H1 (cell line): Measurements from ENCODE around the gene GATAD2B. TPM values are rescaled to one million over a fixed set of nuclear protein-coding genes. Genes with fewer than 3 reads are reported as not detected.

Experiments
- CTCF ChIA-PET: fragments of 300-600 bp; sonication (Branson Sonifier 250); formaldehyde crosslinking; loops from one replicate; lab custom pipeline; 2021; ENCODE audit not compliant: partially characterized antibody; lab: Charles Lee
- POLR2A ChIA-PET: fragments of 300-600 bp; sonication (Branson Sonifier 250); formaldehyde crosslinking; loops from one replicate; lab custom pipeline; 2021; ENCODE audit warnings: inconsistent platforms; ENCODE audit not compliant: partially characterized antibody; lab: Charles Lee
- DNase-seq, 2 experiments: peaks; one replicate each; pipeline versions ENCODE4 v3.0.0 to v3.0.0-alpha.2; 2010 to 2022; ENCODE audit warnings: low spot score in 2 of 2, low read depth in 1 of 2, mixed read lengths in 1 of 2
- FAIRE-seq: peaks from 2 replicates; lab custom pipeline; 2011; peaks lifted over from hg19 to GRCh38; lab: Jason Lieb, UNC
- H2AFZ ChIP-seq: 2 replicates; pipeline ENCODE4 v1.8.1; 2012; ENCODE audit warnings: low read length, inconsistent platforms
- H2AK5ac ChIP-seq: 2 replicates; pipeline ENCODE4 v1.6.1; 2013; ENCODE audit warnings: low read depth, low read length
- H2BK120ac ChIP-seq: replicated peaks from 2 replicates; pipeline ENCODE3; 2013; ENCODE audit warnings: low read depth, low read length, inconsistent platforms
- H2BK12ac ChIP-seq: 2 replicates; pipeline ENCODE4 v1.6.1; 2013; ENCODE audit warnings: low read depth, low read length
- H2BK15ac ChIP-seq: 2 replicates; pipeline ENCODE4 v1.6.1; 2013; ENCODE audit warnings: low read length
- H2BK20ac ChIP-seq: 2 replicates; pipeline ENCODE4 v1.6.1; 2013; ENCODE audit warnings: low read length
- H2BK5ac ChIP-seq: 2 replicates; pipeline ENCODE4 v1.6.1; 2013; ENCODE audit warnings: low read depth, low read length
- H3K14ac ChIP-seq: 2 replicates; pipeline ENCODE4 v1.6.1; 2013; ENCODE audit warnings: inconsistent platforms; ENCODE audit not compliant: insufficient read length
- H3K18ac ChIP-seq: 2 replicates; pipeline ENCODE4 v1.6.1; 2013; ENCODE audit warnings: low read length; ENCODE audit errors: extremely low read depth
- H3K23ac ChIP-seq: 2 replicates; pipeline ENCODE4 v1.6.1; 2013; ENCODE audit warnings: inconsistent platforms; ENCODE audit not compliant: insufficient read length
- H3K23me2 ChIP-seq: 2 replicates; pipeline ENCODE4 v1.6.1; 2013; ENCODE audit warnings: low read depth, low read length
- H3K27ac ChIP-seq: 2 replicates; pipeline ENCODE4 v1.6.1; 2011; ENCODE audit warnings: low read depth, low read length, inconsistent platforms
- H3K27me3 ChIP-seq, 4 experiments: replicated peaks in 1 of 4; 1 replicate in 1 of 4; 2 replicates in 3 of 4; pipeline versions ENCODE4 v1.6.1 to v1.8.1; 2011 to 2013; ENCODE audit warnings: low read length in 3 of 4, mild to moderate bottlenecking in 3 of 4, inconsistent platforms in 2 of 4, mixed read lengths in 2 of 4, moderate library complexity in 1 of 4; ENCODE audit not compliant: control insufficient read depth in 3 of 4, insufficient read depth in 3 of 4; ENCODE audit errors: extremely low read depth in 1 of 4
- H3K36me3 ChIP-seq, 4 experiments: 2 replicates each; pipeline versions ENCODE4 v1.6.1 to v1.8.1; 2011 to 2013; ENCODE audit warnings: mild to moderate bottlenecking in 4 of 4, low read length in 3 of 4, moderate library complexity in 2 of 4, control low read depth in 1 of 4, inconsistent platforms in 1 of 4; ENCODE audit not compliant: insufficient read depth in 4 of 4, control insufficient read depth in 2 of 4
- H3K4ac ChIP-seq: replicated peaks from 2 replicates; pipeline ENCODE3; 2013; ENCODE audit warnings: low read length, low read depth, mixed read lengths, inconsistent platforms; ENCODE audit not compliant: insufficient read length
- H3K4me1 ChIP-seq, 4 experiments: replicated peaks in 1 of 4; 1 replicate in 1 of 4; 2 replicates in 3 of 4; pipeline versions ENCODE4 v1.6.1 to v1.8.1; 2011 to 2013; ENCODE audit warnings: low read length in 3 of 4, inconsistent platforms in 2 of 4, mixed read lengths in 1 of 4; ENCODE audit not compliant: insufficient read depth in 4 of 4, control insufficient read depth in 3 of 4
- H3K4me2 ChIP-seq, 2 experiments: 2 replicates each; pipeline versions ENCODE4 v1.6.1 to v1.8.1; 2011 to 2013; ENCODE audit warnings: low read depth in 2 of 2, low read length in 2 of 2, control low read depth in 1 of 2, inconsistent platforms in 1 of 2, mild to moderate bottlenecking in 1 of 2; ENCODE audit not compliant: insufficient read depth in 1 of 2
- H3K4me3 ChIP-seq, 4 experiments: fragments of 200-600, 300-600 bp in 1 of 4; sonication (generic), shearing (Covaris generic), sonication (Bioruptor Twin) in 1 of 4; 2 replicates each; pipeline versions ENCODE4 v1.5.1 to v1.8.1; 2011 to 2016; ENCODE audit warnings: low read length in 4 of 4, low read depth in 3 of 4, control low read depth in 2 of 4, inconsistent platforms in 2 of 4, mild to moderate bottlenecking in 2 of 4, mixed read lengths in 1 of 4, moderate library complexity in 1 of 4; ENCODE audit not compliant: insufficient read depth in 2 of 4; ENCODE audit errors: extremely low read depth in 1 of 4
- H3K56ac ChIP-seq: replicated peaks from 2 replicates; pipeline ENCODE3; 2013; ENCODE audit warnings: low read depth, mild to moderate bottlenecking, mixed read lengths, low read length, inconsistent platforms; ENCODE audit not compliant: insufficient read length
- H3K79me1 ChIP-seq: 2 replicates; pipeline ENCODE4 v1.6.1; 2013; ENCODE audit warnings: low read depth, low read length, control low read depth
- H3K79me2 ChIP-seq, 2 experiments: 2 replicates each; pipeline versions ENCODE4 v1.6.1 to v1.8.1; 2012 to 2013; ENCODE audit warnings: low read length in 2 of 2, mild to moderate bottlenecking in 2 of 2, inconsistent platforms in 1 of 2; ENCODE audit not compliant: insufficient read depth in 2 of 2, control insufficient read depth in 1 of 2
- H3K9ac ChIP-seq, 4 experiments: replicated peaks in 1 of 4; 1 replicate in 1 of 4; 2 replicates in 3 of 4; pipeline versions ENCODE4 v1.6.1 to v1.8.1; 2011 to 2013; ENCODE audit warnings: low read depth in 3 of 4, low read length in 3 of 4, control low read depth in 2 of 4, mild to moderate bottlenecking in 2 of 4, moderate library complexity in 2 of 4, inconsistent platforms in 1 of 4; ENCODE audit errors: extremely low read depth in 1 of 4
- H3K9me3 ChIP-seq, 2 experiments: 2 replicates each; pipeline versions ENCODE4 v1.6.1 to v1.8.1; 2012 to 2013; ENCODE audit warnings: mild to moderate bottlenecking in 2 of 2, moderate library complexity in 2 of 2, control low read depth in 1 of 2, inconsistent platforms in 1 of 2, low read depth in 1 of 2, low read length in 1 of 2, mixed read lengths in 1 of 2; ENCODE audit not compliant: insufficient read depth in 2 of 2
- H4K20me1 ChIP-seq, 2 experiments: replicated peaks in 1 of 2; 2 replicates each; pipeline versions ENCODE3 to v1.8.1; 2011 to 2013; ENCODE audit warnings: inconsistent platforms in 2 of 2, low read length in 2 of 2, mild to moderate bottlenecking in 1 of 2; ENCODE audit not compliant: insufficient read depth in 2 of 2, control insufficient read depth in 1 of 2
- H4K5ac ChIP-seq: 2 replicates; pipeline ENCODE4 v1.6.1; 2013; ENCODE audit warnings: low read length, low read depth, mixed read lengths, inconsistent platforms; ENCODE audit not compliant: insufficient read length
- H4K8ac ChIP-seq: 2 replicates; pipeline ENCODE4 v1.8.0; 2013; ENCODE audit warnings: mild to moderate bottlenecking, moderate library complexity, low read length, inconsistent platforms; ENCODE audit not compliant: insufficient read depth; ENCODE audit errors: extremely low read depth
- H4K91ac ChIP-seq: replicated peaks from 2 replicates; pipeline ENCODE3; 2013; ENCODE audit warnings: low read length, mixed read lengths, inconsistent platforms; ENCODE audit not compliant: insufficient read length
- ATF3 ChIP-seq: IDR thresholded peaks from 2 replicates; pipeline ENCODE4 v1.6.1; 2011; ENCODE audit warnings: low read depth, mild to moderate bottlenecking, low read length; ENCODE audit not compliant: insufficient read depth
- CBX5 ChIP-seq: fragments of 300-800, 300-1000 bp; sonication (generic); IDR thresholded peaks from 2 replicates; pipeline ENCODE4 v1.7.1; 2016; ENCODE audit warnings: antibody characterized with exemption, low read length, low read depth
- CHD1 ChIP-seq: IDR thresholded peaks from 2 replicates; pipeline ENCODE4 v1.6.1; 2012; ENCODE audit warnings: low read depth, low read length, improper control_type of control experiment
- EGR1 ChIP-seq: IDR thresholded peaks from 2 replicates; pipeline ENCODE4 v1.6.1; 2011; ENCODE audit warnings: low read depth, low read length, borderline replicate concordance
- MAX ChIP-seq: IDR thresholded peaks from 2 replicates; pipeline ENCODE4 v1.6.1; 2012; ENCODE audit warnings: inconsistent platforms
- SP1 ChIP-seq: IDR thresholded peaks from 2 replicates; pipeline ENCODE4 v1.6.1; 2011; ENCODE audit warnings: low read depth, low read length
- ZNF274 ChIP-seq: IDR thresholded peaks from 2 replicates; pipeline ENCODE4 v1.7.0; 2012; ENCODE audit warnings: low read length, borderline replicate concordance; ENCODE audit errors: extremely low read depth
- WGBS, 2 experiments: shearing (Covaris generic) in 1 of 2; methylation state at CpG; one replicate each; pipeline versions ENCODE4 v1.1.6 to v1.1.7; 2013 to 2015; ENCODE audit warnings: low lambda C conversion rate in 2 of 2, mixed read lengths in 2 of 2, inconsistent platforms in 1 of 2, low coverage in 1 of 2, missing lambda C conversion rate in 1 of 2; ENCODE audit not compliant: insufficient replicate concordance in 2 of 2, insufficient coverage in 1 of 2, insufficient read length in 1 of 2; ENCODE audit errors: extremely low coverage in 1 of 2, missing lambda C conversion rate in 1 of 2; 5-methylcytosine and 5-hydroxymethylcytosine counted together
- polyA plus RNA-seq, 7 experiments: library from polyadenylated mRNA; depleted of rRNA in 3 of 7; stranded (reverse) in 5 of 7; unstranded in 2 of 7; fragments of >200 nt in 5 of 7; fragments of 200-250 nt in 2 of 7; gene quantifications; 1 replicate in 5 of 7; 2 replicates in 1 of 7; 4 replicates in 1 of 7; pipeline versions ENCODE4 v1.2.1 to v1.2.3, GENCODE V29; 2011 to 2013; ENCODE audit warnings: missing spikeins in 2 of 7, mixed read lengths in 2 of 7
- total RNA-seq: library from RNA; stranded (reverse); fragmentation: NEBNext Ultra II Directional; extraction: Animal tissue kit (Norgen Biotek cat#: 25700); gene quantifications from 2 replicates; pipeline ENCODE4 v1.2.1, GENCODE V29; 2021

The GATAD2B gene
- total and polyA plus RNA-seq, 2 of the 8 experiments (the other 6 are each of a cell fraction or from before 2014, with no cell fraction given): 8.4 to 39.1 TPM

- Histone ChIP-seq H3K79me1 (peaks cover 3% of the 10 kb centered on the region), H2AFZ (no peak overlapping the region), H3K23ac (no peak overlapping the region), H3K56ac (no peak overlapping the region), H3K9ac (no peak overlapping the region), H4K91ac (no peak overlapping the region), H3K14ac (no peak overlapping the region), H3K9me3 (no peaks in the 10 kb centered on the region), H4K20me1 (peaks cover 10 to 16% of the 10 kb centered on the region in 2 experiments), H3K4me3 (no peak overlapping the region), H3K4ac (no peak overlapping the region), H2BK12ac (no peak overlapping the region), H2BK15ac (no peak overlapping the region), H4K8ac (no peak overlapping the region), H3K4me1 (peaks cover 0 to 13% (median 4%) of the 10 kb centered on the region in 4 experiments), H4K5ac (no peak overlapping the region), H2BK20ac (no peak overlapping the region), H3K4me2 (peak overlapping the region in 1 of 2 experiments; percentile 28; a peak in 2 of 4 replicates), H2BK5ac (no peak overlapping the region), H3K18ac (no peak overlapping the region), H3K23me2 (no peaks in the 10 kb centered on the region), H2AK5ac (no peak overlapping the region), H3K27ac (no peak overlapping the region), H3K79me2 (peaks cover 0 to 90% of the 10 kb centered on the region in 2 experiments; a peak in 3 of 4 replicates), H2BK120ac (no peak overlapping the region), H3K36me3 (no peaks in the 10 kb centered on the region), H3K27me3 (no peaks in the 10 kb centered on the region)
- 76% methylated on average over 3 of the region's 3 CpGs; no CpG with 5 or more reads in 1 of the 2 experiments for WGBS, 2 experiments
- FAIRE-seq: no peak
- POLR2A ChIA-PET: interaction anchor here (0.5 to 1.9 kb wide), 6 partner anchors 10 to 109 kb away, joined by 3 to 12 read pairs (median 4); partner anchors contain the start of gene RPS27
- CTCF ChIA-PET: interaction anchor here (1.0 to 1.3 kb wide), 2 partner anchors 22 to 185 kb away, joined by 3 read pairs; no protein-coding TSS in a partner anchor
- no peak for DNase-seq
- TF ChIP-seq EGR1 (no peak), CHD1 (no peak), ZNF274 (no peak), MAX (no peak), CBX5 (no peak), SP1 (no peak), ATF3 (no peak)
Observed at GRCh38 chr1:153882296-153882912, 40.4 kb downstream of the GATAD2B start.
